Mucosa of rectum (tissue), 2 donors: ENCODE results near the gene KIF5A.

Experiments used
- H3K27ac ChIP-seq, 2 donors: one replicate each; pipeline ENCODE4 v1.7.0; 2013; ENCODE audit warnings: inconsistent platforms in 2 of 2, low read depth in 2 of 2, low read length in 2 of 2
- H3K27me3 ChIP-seq, 2 donors: one replicate each; pipeline ENCODE4 v1.7.0; 2013; ENCODE audit warnings: low read length in 2 of 2; ENCODE audit not compliant: control insufficient read depth in 2 of 2, insufficient read depth in 2 of 2
- H3K36me3 ChIP-seq, 2 donors: one replicate each; pipeline ENCODE4 v1.7.0; 2013; ENCODE audit warnings: low read length in 2 of 2; ENCODE audit not compliant: control insufficient read depth in 2 of 2, insufficient read depth in 2 of 2
- H3K4me1 ChIP-seq, 2 donors: one replicate each; pipeline ENCODE4 v1.7.0; 2013; ENCODE audit warnings: low read length in 2 of 2, mild to moderate bottlenecking in 1 of 2; ENCODE audit not compliant: control insufficient read depth in 2 of 2, insufficient read depth in 2 of 2
- H3K4me3 ChIP-seq, 2 donors: one replicate each; pipeline ENCODE4 v1.7.0; 2013; ENCODE audit warnings: low read length in 2 of 2
- H3K9ac ChIP-seq, 2 donors: one replicate each; pipeline ENCODE4 v1.7.0; 2013; ENCODE audit warnings: low read length in 2 of 2, low read depth in 1 of 2, mild to moderate bottlenecking in 1 of 2
- H3K9me3 ChIP-seq, 2 donors: one replicate each; pipeline ENCODE4 v1.7.0; 2013; ENCODE audit warnings: low read length in 2 of 2; ENCODE audit not compliant: control insufficient read depth in 2 of 2
- donor health status: healthy.
- donor health status: Normal muscosa, but diverticular disease.

Gene KIF5A

DNA sequence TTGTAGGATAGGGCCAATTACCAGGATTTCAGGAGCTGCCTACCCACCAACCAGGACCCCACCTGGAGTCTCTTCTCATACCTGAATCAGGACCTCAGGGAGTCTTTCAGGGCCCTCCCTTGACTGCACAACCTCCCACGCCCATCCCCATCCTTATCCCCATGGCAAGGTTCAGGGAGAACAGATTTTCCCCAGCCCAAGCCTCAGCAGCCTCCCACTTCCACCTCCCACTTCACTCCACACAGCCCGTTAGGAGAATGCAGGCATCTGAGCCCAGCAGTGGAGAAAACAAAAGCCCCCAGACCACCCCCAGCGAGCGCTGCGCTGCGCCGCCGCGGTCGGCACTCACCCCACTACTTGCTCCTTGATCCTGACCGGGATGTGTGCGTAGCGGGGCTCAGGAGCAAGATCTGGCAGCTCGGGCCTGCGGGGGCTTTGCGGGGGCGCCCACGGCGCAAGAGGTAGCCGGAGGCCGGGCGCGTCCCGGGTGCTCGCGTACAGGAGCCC is 81.8 kb downstream of the KIF5A start:
- H3K27ac ChIP-seq: no peak overlapping the region

DNA sequence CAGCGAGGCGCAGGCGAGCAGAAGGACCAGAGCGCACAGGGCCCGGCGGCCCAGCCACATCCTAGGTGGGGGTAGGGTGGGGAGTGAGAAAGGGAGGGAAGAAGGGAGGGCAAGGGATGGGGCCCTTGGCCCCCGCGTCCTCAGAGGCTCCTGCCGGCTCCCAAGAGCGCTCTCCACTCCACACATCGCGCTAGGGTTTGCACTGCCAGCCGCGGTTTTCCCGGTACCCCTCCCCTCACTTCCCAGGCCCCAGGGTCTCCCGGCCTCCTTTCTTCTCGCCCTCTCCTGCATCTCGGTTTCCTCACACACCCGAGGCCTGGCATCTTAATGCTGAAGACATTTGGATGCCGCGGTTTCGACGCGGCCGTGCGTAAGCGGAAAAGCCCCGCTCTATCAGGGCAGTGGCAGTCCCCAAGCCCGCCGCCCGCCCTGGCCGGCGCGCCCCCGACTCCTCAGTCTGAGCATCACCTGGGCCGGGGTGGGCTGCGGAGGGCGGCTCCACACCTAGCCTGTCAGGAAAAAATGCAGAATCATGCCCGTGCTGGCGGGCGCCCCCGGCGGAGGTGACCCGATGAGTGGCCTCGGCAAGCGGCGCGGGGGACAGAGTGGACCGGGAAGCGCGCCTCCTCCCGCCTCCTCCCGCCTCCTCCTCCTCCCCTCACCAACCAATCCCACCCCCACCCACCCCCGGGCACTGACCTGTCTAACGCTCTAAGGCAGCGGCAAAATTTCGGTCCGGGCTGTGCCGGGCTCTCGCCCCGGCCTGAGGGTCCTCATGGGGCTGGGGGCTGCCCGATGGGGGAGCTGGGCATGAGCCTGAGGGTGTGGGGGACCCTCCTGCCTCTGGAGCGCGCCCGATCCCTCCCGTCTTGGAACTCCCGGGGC is 82.5 kb downstream of the KIF5A start:
- Histone ChIP-seq H3K27me3 (peaks cover 36% of the 10 kb centered on the region in 2 donors), H3K27ac (no peak overlapping the region), H3K9ac (peak overlapping the region in 1 of 2 donors; percentile 50)

More for the DNA sequence above, 81.8 kb downstream of the KIF5A start:
- Histone ChIP-seq H3K4me1 (peaks cover 0 to 2% of the 10 kb centered on the region in 2 donors), H3K4me3 (no peak overlapping the region), H3K9me3 (no peaks in the 10 kb centered on the region), H3K27me3 (peaks cover 36 to 39% of the 10 kb centered on the region in 2 donors), H3K9ac (no peak overlapping the region), H3K36me3 (no peaks in the 10 kb centered on the region)

DNA sequence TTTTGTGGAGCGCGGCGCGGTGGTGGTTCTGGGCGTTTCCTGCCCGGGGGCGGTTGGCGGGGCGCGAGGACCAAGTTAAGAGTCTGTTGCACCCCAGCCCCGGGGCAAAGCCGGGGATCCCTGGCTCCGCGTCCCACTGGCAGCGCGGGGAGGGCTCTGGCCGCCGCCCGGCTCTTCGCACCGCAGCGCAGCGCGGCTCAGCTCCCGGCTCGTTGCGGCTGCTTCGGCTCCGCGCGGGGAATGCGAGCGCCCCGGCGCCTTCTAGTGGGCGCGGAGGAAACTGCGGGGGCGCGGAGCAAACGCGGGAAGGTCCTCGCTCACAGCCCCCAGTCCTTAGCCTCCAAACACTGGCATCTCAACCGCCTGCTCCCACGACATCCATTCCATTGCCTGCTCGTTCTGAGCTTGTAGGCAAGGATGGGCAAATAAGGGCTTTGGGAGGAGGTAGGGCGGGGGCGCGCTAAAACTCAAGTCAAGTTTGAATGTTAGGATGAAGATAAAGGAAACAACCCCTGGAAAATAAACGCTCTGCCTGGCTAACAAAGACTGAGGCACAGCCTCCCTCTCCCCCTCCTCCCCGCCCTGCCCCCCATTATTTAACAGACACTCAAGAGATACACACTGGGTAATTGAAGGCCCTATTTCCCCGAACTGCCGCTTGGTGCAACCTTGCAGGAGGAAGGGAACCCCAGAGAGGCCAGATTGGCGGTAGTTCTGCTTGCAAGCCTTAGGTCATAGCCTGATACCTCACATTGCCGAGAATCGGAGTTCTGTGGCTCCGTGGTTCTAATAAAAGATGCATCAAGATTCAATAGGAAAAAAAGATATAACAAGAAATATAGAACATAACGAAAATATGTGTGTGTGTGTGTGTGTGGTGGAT is 83.4 kb downstream of the KIF5A start, which contains the start of gene B4GALNT1:
TSS of gene B4GALNT1 (minus strand) at position 244 of the 883 bp plus-strand sequence. CDS start 1,069 bp downstream, outside the sequence.
- Histone ChIP-seq H3K36me3 (no peaks in the 10 kb centered on the region), H3K9ac (peak within 1 kb of the TSS in 1 of 2 donors; percentile 50), H3K4me3 (peak within 1 kb of the TSS; percentile 34 to 37), H3K9me3 (no peaks in the 10 kb centered on the region), H3K4me1 (peaks cover 0 to 2% of the 10 kb centered on the region in 2 donors), H3K27ac (no peak within 1 kb of the TSS), H3K27me3 (peaks cover 31% of the 10 kb centered on the region in 2 donors)

More for the DNA sequence above, 82.5 kb downstream of the KIF5A start:
- Histone ChIP-seq H3K4me3 (peak overlapping the region; percentile 34 to 37), H3K9me3 (no peaks in the 10 kb centered on the region), H3K36me3 (no peaks in the 10 kb centered on the region), H3K4me1 (peaks cover 0 to 2% of the 10 kb centered on the region in 2 donors)
